ENCODE data around the gene OBSL1.
A peak's percentile ranks its signal among the peaks of the same experiment; 100 is the strongest.

OBSL1 gene

GRCh38 chr2:219571311-219572236 is at the start of gene OBSL1:
OBSL1 (minus strand) TSS chr2:219571539; CDS start chr2:219571232, 307 bp downstream.
- DNase-seq: peak; percentile 32 to 84

GRCh38 chr2:219620546-219620945 is 49.2 kb upstream of the OBSL1 start:
- DNase-seq: no peak

- DNase-seq: peak in 1 of 2 experiments; percentile 16
Measured at GRCh38 chr2:219619235-219619634, 47.9 kb upstream of the OBSL1 start.

GRCh38 chr2:219618733-219619122 is 47.4 kb upstream of the OBSL1 start:
- no peak for DNase-seq

- DNase-seq: no peak
Measured at GRCh38 chr2:219616550-219616949, 45.2 kb upstream of the OBSL1 start.

GRCh38 chr2:219615894-219616293 is 44.6 kb upstream of the OBSL1 start:
- DNase-seq: no peak

- DNase-seq: no peak
Measured at GRCh38 chr2:219615036-219615435, 43.7 kb upstream of the OBSL1 start.

GRCh38 chr2:219614076-219614860 is 42.9 kb upstream of the OBSL1 start:
- no peak for DNase-seq

GRCh38 chr2:219613461-219614070 is 42.2 kb upstream of the OBSL1 start:
- DNase-seq: no peak

GRCh38 chr2:219612577-219613286 is 41.4 kb upstream of the OBSL1 start:
- DNase-seq: no peak

- DNase-seq: no peak
Measured at GRCh38 chr2:219611866-219612576, 40.7 kb upstream of the OBSL1 start.

- DNase-seq: no peak
Measured at GRCh38 chr2:219611306-219611705, 40.0 kb upstream of the OBSL1 start.

- peak in 1 of 2 experiments; percentile 6 for DNase-seq
Measured at GRCh38 chr2:219609149-219609750, 37.9 kb upstream of the OBSL1 start.

- no peak for DNase-seq
Measured at GRCh38 chr2:219608399-219608964, 37.1 kb upstream of the OBSL1 start.

- DNase-seq: no peak
Measured at GRCh38 chr2:219607931-219608330, 36.6 kb upstream of the OBSL1 start.

GRCh38 chr2:219605607-219605954 is 34.2 kb upstream of the OBSL1 start:
- no peak for DNase-seq

GRCh38 chr2:219603771-219604170 is 32.4 kb upstream of the OBSL1 start:
- DNase-seq: no peak

GRCh38 chr2:219598308-219599078 is 27.2 kb upstream of the OBSL1 start:
- no peak for DNase-seq

- peak; percentile 91 to 93 for DNase-seq
Measured at GRCh38 chr2:219597552-219598307, 26.4 kb upstream of the OBSL1 start, which contains the start of gene STK11IP. STK11IP (plus strand) TSS chr2:219597857; CDS start chr2:219598120, 263 bp downstream.

Data from NCI-H524 (cell line).